ENCODE results near the gene BCAS3. TPM values are rescaled to one million over a fixed set of nuclear protein-coding genes. Genes with fewer than 3 reads are reported as not detected.
"Not testable (repeated sequence)": the region's sequence is repeated elsewhere in the genome, so short reads cannot be mapped to it uniquely, and the experiment has no call there.

BCAS3 gene
- total and polyA plus RNA-seq, 2 donors (not counting 1 experiment from before 2014, with no cell fraction given): 13.9 to 73.4 TPM

DNA sequence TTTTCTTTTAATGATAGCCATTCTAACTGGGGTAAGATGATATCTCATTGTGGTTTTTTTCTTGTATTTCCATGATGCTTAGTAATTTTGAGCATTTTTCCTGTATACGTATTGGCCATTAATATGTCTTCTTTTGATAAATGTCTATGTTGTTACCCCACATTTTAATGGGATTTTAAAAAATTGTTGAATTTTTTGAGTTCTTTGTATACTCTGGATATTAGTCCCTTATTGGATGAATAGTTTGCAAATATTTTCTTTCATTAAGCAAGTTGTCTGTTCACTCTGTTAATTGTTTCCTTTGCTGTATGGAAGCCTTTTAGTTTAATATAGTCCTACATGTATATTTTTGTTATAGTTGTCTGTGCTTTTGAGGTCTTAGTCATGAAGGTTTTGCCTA is 79.8 kb downstream of the BCAS3 start:
- no peak overlapping the region for H3K9ac ChIP-seq (ENCODE audit: low read length)
- H3K27me3 Mint-ChIP-seq: no peaks in the 10 kb centered on the region
- ChIA-PET POLR2A (no interaction called here), CTCF (no interaction called here)
- DNase-seq (no peak), ATAC-seq (ENCODE audit: low read depth) (no peak)
- H3K79me2 ChIP-seq (ENCODE audit: control insufficient read depth, insufficient read depth, low read length): no peaks in the 10 kb centered on the region
- H3K4me1 ChIP-seq (ENCODE audit: control insufficient read depth in 2 of 2, insufficient read depth in 2 of 2, low read length in 2 of 2): no peaks in the 10 kb centered on the region
- H3K4me3 Mint-ChIP-seq: no peak overlapping the region
- no peak overlapping the region for H3K27ac Mint-ChIP-seq
- no CpG with 5 or more reads among the region's 1 CpG for WGBS (ENCODE audit: insufficient coverage)
- H3K36me3 ChIP-seq (replicated peaks in 1 of 2; ENCODE audit: control extremely low read depth in 1 of 2, control insufficient read depth in 1 of 2, extremely low read depth in 1 of 2, insufficient read depth in 2 of 2, low read length in 1 of 2): no peaks in the 10 kb centered on the region
- H3K4me3 ChIP-seq (ENCODE audit: control extremely low read depth in 1 of 5, extremely low read depth in 1 of 5, insufficient read depth in 1 of 5, low read depth in 2 of 5, low read length in 4 of 5): no peak overlapping the region
- no peak overlapping the region for H2AFZ ChIP-seq (ENCODE audit: insufficient read depth, low read depth, low read length, poor library complexity, severe bottlenecking)
- H3K27me3 ChIP-seq (replicated peaks in 1 of 4; ENCODE audit: control extremely low read depth in 1 of 4, control insufficient read depth in 3 of 4, insufficient read depth in 4 of 4, low read length in 3 of 4): no peaks in the 10 kb centered on the region
- H3K4me2 ChIP-seq (replicated peaks; ENCODE audit: low read depth, low read length, poor library complexity, severe bottlenecking): no peak overlapping the region
- no peaks in the 10 kb centered on the region for H3K4me1 Mint-ChIP-seq
- H3K27ac ChIP-seq (ENCODE audit: low read length in 2 of 2): no peak overlapping the region
- H3K9me3 Mint-ChIP-seq (ENCODE audit: insufficient read depth): peaks cover 5% of the 10 kb centered on the region
- intact Hi-C loops (cut with micrococcal nuclease): no loop called here
- TF ChIP-seq CTCF (IDR thresholded peaks at IDR 0.05) (no peak), EZH2 (IDR thresholded peaks at IDR 0.05; ENCODE audit: borderline replicate concordance, insufficient read depth, low read depth, low read length, poor library complexity, severe bottlenecking) (no peak)
- peaks cover 0 to 4% (median 3%) of the 10 kb centered on the region in 3 donors for H3K9me3 ChIP-seq (ENCODE audit: control extremely low read depth in 1 of 3, control insufficient read depth in 2 of 3, insufficient read depth in 1 of 3, low read length in 2 of 3)
- H4K20me1 ChIP-seq (ENCODE audit: control insufficient read depth, insufficient read depth, low read length, poor library complexity, severe bottlenecking): no peaks in the 10 kb centered on the region

DNA sequence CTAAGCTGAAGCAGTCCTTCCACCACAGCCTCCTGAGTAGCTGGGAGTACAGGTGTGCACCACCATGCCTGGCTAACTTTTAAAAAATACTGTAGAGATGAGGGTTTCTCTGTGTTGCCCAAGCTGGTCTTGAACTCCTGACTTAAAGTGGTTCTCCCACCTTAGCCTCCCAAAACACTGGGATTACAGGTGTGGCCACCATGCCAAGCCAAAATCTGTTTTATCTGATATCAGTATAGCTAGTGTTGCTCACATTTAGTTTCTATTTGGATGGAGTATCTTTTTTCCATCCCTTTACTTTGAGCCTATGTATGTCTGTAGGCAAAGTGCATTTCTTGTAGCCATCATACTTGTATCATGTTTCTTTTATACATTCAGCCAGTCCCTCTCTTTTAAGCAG is 82.1 kb downstream of the BCAS3 start:
- Histone ChIP-seq H3K4me3 (ENCODE audit: control extremely low read depth in 1 of 5, extremely low read depth in 1 of 5, insufficient read depth in 1 of 5, low read depth in 2 of 5, low read length in 4 of 5) (no peak overlapping the region), H2AFZ (ENCODE audit: insufficient read depth, low read depth, low read length, poor library complexity, severe bottlenecking) (no peak overlapping the region), H3K4me1 (ENCODE audit: control insufficient read depth in 2 of 2, insufficient read depth in 2 of 2, low read length in 2 of 2) (no peaks in the 10 kb centered on the region), H3K27me3 (replicated peaks in 1 of 4; ENCODE audit: control extremely low read depth in 1 of 4, control insufficient read depth in 3 of 4, insufficient read depth in 4 of 4, low read length in 3 of 4) (no peaks in the 10 kb centered on the region), H3K4me2 (replicated peaks; ENCODE audit: low read depth, low read length, poor library complexity, severe bottlenecking) (no peak overlapping the region), H3K36me3 (replicated peaks in 1 of 2; ENCODE audit: control extremely low read depth in 1 of 2, control insufficient read depth in 1 of 2, extremely low read depth in 1 of 2, insufficient read depth in 2 of 2, low read length in 1 of 2) (no peaks in the 10 kb centered on the region), H3K27ac (ENCODE audit: low read length in 2 of 2) (no peak overlapping the region), H3K9ac (ENCODE audit: low read length) (no peak overlapping the region), H3K79me2 (ENCODE audit: control insufficient read depth, insufficient read depth, low read length) (no peaks in the 10 kb centered on the region), H3K9me3 (ENCODE audit: control extremely low read depth in 1 of 3, control insufficient read depth in 2 of 3, insufficient read depth in 1 of 3, low read length in 2 of 3) (peaks cover 0 to 4% (median 3%) of the 10 kb centered on the region in 3 donors), H4K20me1 (ENCODE audit: control insufficient read depth, insufficient read depth, low read length, poor library complexity, severe bottlenecking) (no peaks in the 10 kb centered on the region)
- intact Hi-C loops (cut with micrococcal nuclease): no loop called here
- DNase-seq (no peak), ATAC-seq (ENCODE audit: low read depth) (no peak)
- H3K27me3 Mint-ChIP-seq: no peaks in the 10 kb centered on the region
- peaks cover 2% of the 10 kb centered on the region for H3K4me1 Mint-ChIP-seq
- H3K4me3 Mint-ChIP-seq: no peak overlapping the region
- POLR2A ChIA-PET: no interaction called here
- TF ChIP-seq EZH2 (IDR thresholded peaks at IDR 0.05; ENCODE audit: borderline replicate concordance, insufficient read depth, low read depth, low read length, poor library complexity, severe bottlenecking) (no peak), CTCF (IDR thresholded peaks at IDR 0.05) (no peak)
- peaks cover 5% of the 10 kb centered on the region for H3K9me3 Mint-ChIP-seq (ENCODE audit: insufficient read depth)
- no peak overlapping the region for H3K27ac Mint-ChIP-seq
- CTCF ChIA-PET: interaction anchor here (2.0 kb wide), 1 partner anchor 39 kb away, joined by 6 read pairs; no protein-coding TSS in a partner anchor

DNA sequence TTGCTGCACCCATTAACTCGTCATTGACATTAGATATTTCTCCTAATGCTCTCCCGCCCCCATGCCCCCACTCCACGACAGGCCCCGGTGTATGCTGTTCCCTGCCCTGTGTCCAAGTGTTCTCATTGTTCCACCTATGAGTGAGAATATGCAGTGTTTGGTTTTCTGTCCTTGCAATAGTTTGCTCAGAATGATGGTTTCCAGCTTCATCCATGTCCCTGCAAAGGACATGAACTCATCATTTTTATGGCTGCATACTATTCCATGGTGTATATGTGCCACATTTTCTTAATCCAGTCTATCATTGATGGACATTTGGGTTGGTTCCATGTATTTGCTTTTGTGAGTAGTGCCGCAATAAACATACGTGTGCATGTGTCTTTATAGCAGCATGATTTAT is 83.7 kb downstream of the BCAS3 start:
- POLR2A ChIA-PET, H3K4me3 Mint-ChIP-seq: not testable (repeated sequence)

More for the DNA sequence above, 83.7 kb downstream of the BCAS3 start:
- intact Hi-C loops (cut with micrococcal nuclease); H3K27ac Mint-ChIP-seq; H3K4me1 Mint-ChIP-seq; H3K36me3 ChIP-seq (replicated peaks in 1 of 2; ENCODE audit: control extremely low read depth in 1 of 2, control insufficient read depth in 1 of 2, extremely low read depth in 1 of 2, insufficient read depth in 2 of 2, low read length in 1 of 2); H3K9me3 Mint-ChIP-seq (ENCODE audit: insufficient read depth); H3K9me3 ChIP-seq (ENCODE audit: control extremely low read depth in 1 of 3, control insufficient read depth in 2 of 3, insufficient read depth in 1 of 3, low read length in 2 of 3); H3K27ac ChIP-seq (ENCODE audit: low read length in 2 of 2); H3K4me3 ChIP-seq (ENCODE audit: control extremely low read depth in 1 of 5, extremely low read depth in 1 of 5, insufficient read depth in 1 of 5, low read depth in 2 of 5, low read length in 4 of 5); ATAC-seq (ENCODE audit: low read depth); H4K20me1 ChIP-seq (ENCODE audit: control insufficient read depth, insufficient read depth, low read length, poor library complexity, severe bottlenecking); H3K4me1 ChIP-seq (ENCODE audit: control insufficient read depth in 2 of 2, insufficient read depth in 2 of 2, low read length in 2 of 2); H3K27me3 Mint-ChIP-seq; H2AFZ ChIP-seq (ENCODE audit: insufficient read depth, low read depth, low read length, poor library complexity, severe bottlenecking); H3K79me2 ChIP-seq (ENCODE audit: control insufficient read depth, insufficient read depth, low read length); H3K9ac ChIP-seq (ENCODE audit: low read length); DNase-seq; H3K27me3 ChIP-seq (replicated peaks in 1 of 4; ENCODE audit: control extremely low read depth in 1 of 4, control insufficient read depth in 3 of 4, insufficient read depth in 4 of 4, low read length in 3 of 4); CTCF ChIA-PET; H3K4me2 ChIP-seq (replicated peaks; ENCODE audit: low read depth, low read length, poor library complexity, severe bottlenecking): not testable (repeated sequence)
- 100% methylated on average over 2 of the region's 6 CpGs for WGBS (ENCODE audit: insufficient coverage)
